ENCODE data around the gene PCF11. TPM values are rescaled to one million over a fixed set of nuclear protein-coding genes. Genes with fewer than 3 reads are reported as not detected.

PCF11 gene
- total RNA-seq, 1 experiment from 2014 or later = 77.5 TPM

DNA sequence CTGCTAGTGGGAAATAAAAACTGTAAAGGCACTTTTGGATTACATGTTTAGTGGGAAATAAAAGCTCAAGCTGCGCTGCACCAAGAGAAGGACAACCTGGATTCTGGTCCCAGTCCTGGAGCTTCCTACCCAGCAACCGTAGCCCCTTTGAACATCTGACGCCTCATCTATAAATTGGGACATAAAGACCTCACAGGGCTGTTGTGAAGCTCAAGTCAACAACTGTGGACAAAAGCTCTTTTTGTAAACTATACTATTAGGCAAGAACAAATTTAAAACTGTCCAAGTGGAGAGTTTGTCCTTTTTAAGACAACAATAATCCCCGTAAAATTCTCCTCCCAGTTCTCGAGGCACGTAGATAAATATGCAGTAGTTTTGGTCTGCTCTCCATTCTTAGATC is 17.6 kb upstream of the PCF11 start:
- CTCF ChIA-PET = no interaction called here
- POLR2A ChIA-PET (ENCODE audit: low non-redundant PET) = no interaction called here
- intact Hi-C loops (cut with micrococcal nuclease; ENCODE audit: unreplicated experiment) = no loop called here
- H3K9me3 ChIP-seq (ENCODE audit: low read depth, low read length, poor library complexity, severe bottlenecking) = no peaks in the 10 kb centered on the region
- no peak overlapping the region for H3K27ac ChIP-seq (ENCODE audit: low read depth, low read length, poor library complexity, severe bottlenecking)
- no peak for DNase-seq (ENCODE audit: low spot score)
- no peaks in the 10 kb centered on the region for H3K4me1 ChIP-seq (ENCODE audit: insufficient read depth, low read length, poor library complexity, severe bottlenecking)
- no peaks in the 10 kb centered on the region for H3K27me3 ChIP-seq (replicated peaks; ENCODE audit: insufficient read depth, low read depth, low read length, poor library complexity)
- TF ChIP-seq, protein P1, sequence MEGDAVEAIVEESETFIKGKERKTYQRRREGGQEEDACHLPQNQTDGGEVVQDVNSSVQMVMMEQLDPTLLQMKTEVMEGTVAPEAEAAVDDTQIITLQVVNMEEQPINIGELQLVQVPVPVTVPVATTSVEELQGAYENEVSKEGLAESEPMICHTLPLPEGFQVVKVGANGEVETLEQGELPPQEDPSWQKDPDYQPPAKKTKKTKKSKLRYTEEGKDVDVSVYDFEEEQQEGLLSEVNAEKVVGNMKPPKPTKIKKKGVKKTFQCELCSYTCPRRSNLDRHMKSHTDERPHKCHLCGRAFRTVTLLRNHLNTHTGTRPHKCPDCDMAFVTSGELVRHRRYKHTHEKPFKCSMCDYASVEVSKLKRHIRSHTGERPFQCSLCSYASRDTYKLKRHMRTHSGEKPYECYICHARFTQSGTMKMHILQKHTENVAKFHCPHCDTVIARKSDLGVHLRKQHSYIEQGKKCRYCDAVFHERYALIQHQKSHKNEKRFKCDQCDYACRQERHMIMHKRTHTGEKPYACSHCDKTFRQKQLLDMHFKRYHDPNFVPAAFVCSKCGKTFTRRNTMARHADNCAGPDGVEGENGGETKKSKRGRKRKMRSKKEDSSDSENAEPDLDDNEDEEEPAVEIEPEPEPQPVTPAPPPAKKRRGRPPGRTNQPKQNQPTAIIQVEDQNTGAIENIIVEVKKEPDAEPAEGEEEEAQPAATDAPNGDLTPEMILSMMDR (conservative IDR thresholded peaks at IDR 0.05; ENCODE audit: low read depth, low read length) = no peak
- TF ChIP-seq EZH2 (IDR thresholded peaks at IDR 0.05; ENCODE audit: borderline replicate concordance, low read depth, low read length, poor library complexity, severe bottlenecking) = no peak
- H3K36me3 ChIP-seq (ENCODE audit: insufficient read depth, low read length, poor library complexity, severe bottlenecking) = no peaks in the 10 kb centered on the region
- no TSS peak for BruUV-seq (replicated peaks)
- no peak overlapping the region for H3K4me3 ChIP-seq (ENCODE audit: low read depth, low read length, poor library complexity, severe bottlenecking)

GRCh38 chr11:83140691-83141455 is 16.1 kb upstream of the PCF11 start:
- POLR2A ChIA-PET (ENCODE audit: low non-redundant PET) = no interaction called here

GRCh38 chr11:83147895-83148294 is 9.0 kb upstream of the PCF11 start:
- BruUV-seq (replicated peaks) = no TSS peak
- Histone ChIP-seq H3K27me3 (replicated peaks; ENCODE audit: insufficient read depth, low read depth, low read length, poor library complexity) (no peaks in the 10 kb centered on the region), H3K36me3 (ENCODE audit: insufficient read depth, low read length, poor library complexity, severe bottlenecking) (no peaks in the 10 kb centered on the region), H3K4me1 (ENCODE audit: insufficient read depth, low read length, poor library complexity, severe bottlenecking) (no peaks in the 10 kb centered on the region), H3K4me3 (ENCODE audit: low read depth, low read length, poor library complexity, severe bottlenecking) (no peak overlapping the region), H3K27ac (ENCODE audit: low read depth, low read length, poor library complexity, severe bottlenecking) (no peak overlapping the region), H3K9me3 (ENCODE audit: low read depth, low read length, poor library complexity, severe bottlenecking) (no peaks in the 10 kb centered on the region)
- ChIA-PET CTCF (interaction anchor here (0.8 kb wide), 1 partner anchor 9 kb away, joined by 3 read pairs; the partner anchor contains the start of gene PCF11), POLR2A (ENCODE audit: low non-redundant PET) (interaction anchor here (1.2 kb wide), 1 partner anchor 9 kb away, joined by 4 read pairs; the partner anchor contains the start of gene PCF11)
- no peak for DNase-seq (ENCODE audit: low spot score)
- intact Hi-C loops (cut with micrococcal nuclease; ENCODE audit: unreplicated experiment) = no loop called here
- TF ChIP-seq, protein P1 (conservative IDR thresholded peaks at IDR 0.05; ENCODE audit: low read depth, low read length) = no peak
- no peak for TF ChIP-seq EZH2 (IDR thresholded peaks at IDR 0.05; ENCODE audit: borderline replicate concordance, low read depth, low read length, poor library complexity, severe bottlenecking)

More at GRCh38 chr11:83140691-83141455, 16.1 kb upstream of the PCF11 start:
- no TSS peak for BruUV-seq (replicated peaks)
- Histone ChIP-seq H3K4me1 (ENCODE audit: insufficient read depth, low read length, poor library complexity, severe bottlenecking) (no peaks in the 10 kb centered on the region), H3K9me3 (ENCODE audit: low read depth, low read length, poor library complexity, severe bottlenecking) (no peaks in the 10 kb centered on the region), H3K36me3 (ENCODE audit: insufficient read depth, low read length, poor library complexity, severe bottlenecking) (no peaks in the 10 kb centered on the region), H3K4me3 (ENCODE audit: low read depth, low read length, poor library complexity, severe bottlenecking) (no peak overlapping the region), H3K27me3 (replicated peaks; ENCODE audit: insufficient read depth, low read depth, low read length, poor library complexity) (no peaks in the 10 kb centered on the region), H3K27ac (ENCODE audit: low read depth, low read length, poor library complexity, severe bottlenecking) (no peak overlapping the region)
- DNase-seq (ENCODE audit: low spot score) = no peak
- CTCF ChIA-PET = no interaction called here
- TF ChIP-seq EZH2 (IDR thresholded peaks at IDR 0.05; ENCODE audit: borderline replicate concordance, low read depth, low read length, poor library complexity, severe bottlenecking) = no peak
- TF ChIP-seq, protein P1 (conservative IDR thresholded peaks at IDR 0.05; ENCODE audit: low read depth, low read length) = no peak
- intact Hi-C loops (cut with micrococcal nuclease; ENCODE audit: unreplicated experiment) = no loop called here
